HCT116 (cell line): ENCODE data around the gene EFCAB8. TPM values are rescaled to one million over a fixed set of nuclear protein-coding genes. Genes with fewer than 3 reads are reported as not detected.

Experiments
- ATAC-seq: fragments of 200-7000 bp; cut with Tn5 transposase; 2 replicates; pipeline ENCODE4 v1.9.1; 2020; ENCODE audit warnings: mild to moderate bottlenecking, moderate library complexity
- BruUV-seq: library from RNA; stranded (reverse); fragments of 400-500 nt; replicated peaks from 2 replicates; lab custom pipeline; 2021; lab: Mats Ljungman, UMichigan
- CTCF ChIA-PET: fragments of 300-600 bp; sonication (Branson Sonifier 250); formaldehyde crosslinking; loops from one replicate; lab custom pipeline; 2021; ENCODE audit warnings: antibody characterized with exemption; lab: Charles Lee
- POLR2A ChIA-PET: fragments of 300-600, 350-600 bp; sonication (Branson Sonifier 250); formaldehyde crosslinking; loops from one replicate; lab custom pipeline; 2021; ENCODE audit warnings: antibody characterized with exemption; lab: Charles Lee
- RAD21 ChIA-PET, 2 experiments: fragments of 300-600 bp; sonication (Branson Sonifier 250); formaldehyde crosslinking; loops; one replicate each; lab custom pipeline; 2023; ENCODE audit warnings: low total read pairs in 2 of 2; ENCODE audit not compliant: uncharacterized antibody in 2 of 2, unreplicated experiment in 2 of 2, low non-redundant PET in 1 of 2; lab: Charles Lee
- DNase-seq: peaks from one replicate; pipeline ENCODE4 v3.0.0-alpha.2; 2010; ENCODE audit warnings: low read depth, low spot score
- H2AFZ ChIP-seq: fragments of 200-600 bp; shearing (Covaris generic), sonication (generic); 2 replicates; pipeline ENCODE4 v1.6.1; 2017; ENCODE audit warnings: low read depth, mixed run types, mixed read lengths, antibody characterized with exemption, low read length; ENCODE audit not compliant: poor library complexity, severe bottlenecking
- H3K27ac ChIP-seq: 2 replicates; pipeline ENCODE4 v1.5.1; 2012; ENCODE audit warnings: low read depth, low read length
- H3K27me3 ChIP-seq: fragments of 200-600 bp; sonication (generic); 2 replicates; pipeline ENCODE4 v1.6.1; 2016; ENCODE audit warnings: mixed run types, low read length, mixed read lengths; ENCODE audit not compliant: insufficient read depth
- H3K36me3 ChIP-seq, 2 experiments: fragments of 200-500 bp in 1 of 2; fragments of 200-600 bp in 1 of 2; sonication (Bioruptor generic) in 1 of 2; sonication (generic) in 1 of 2; 2 replicates each; pipeline versions ENCODE4 v1.5.1 to v1.6.1; 2014 to 2016; ENCODE audit warnings: low read length in 2 of 2, inconsistent platforms in 1 of 2, mixed read lengths in 1 of 2, mixed run types in 1 of 2; ENCODE audit not compliant: insufficient read depth in 2 of 2, control insufficient read depth in 1 of 2
- H3K4me1 ChIP-seq, 2 experiments: fragments of 200-600 bp in 1 of 2; sonication (generic) in 1 of 2; 2 replicates each; pipeline versions ENCODE4 v1.5.1 to v1.6.1; 2012 to 2017; ENCODE audit warnings: low read length in 2 of 2, inconsistent platforms in 1 of 2, mild to moderate bottlenecking in 1 of 2, mixed read lengths in 1 of 2, mixed run types in 1 of 2, moderate library complexity in 1 of 2; ENCODE audit not compliant: insufficient read depth in 2 of 2, control insufficient read depth in 1 of 2
- H3K4me2 ChIP-seq: fragments of 200-600 bp; sonication (generic); 2 replicates; pipeline ENCODE4 v1.6.1; 2017; ENCODE audit warnings: mixed run types, low read length, mixed read lengths
- H3K4me3 ChIP-seq, 2 experiments: fragments of 200-600 bp in 1 of 2; sonication (generic) in 1 of 2; replicated peaks in 1 of 2; 2 replicates each; pipeline ENCODE4 v1.5.1; 2011 to 2016; ENCODE audit warnings: low read length in 2 of 2, control low read depth in 1 of 2, low read depth in 1 of 2, mild to moderate bottlenecking in 1 of 2, mixed read lengths in 1 of 2, mixed run types in 1 of 2
- H3K79me2 ChIP-seq: fragments of 200-600 bp; sonication (generic); 2 replicates; pipeline ENCODE4 v1.6.1; 2017; ENCODE audit warnings: mild to moderate bottlenecking, mixed run types, low read length, moderate library complexity, mixed read lengths; ENCODE audit not compliant: insufficient read depth
- H3K9ac ChIP-seq: fragments of 200-600 bp; sonication (generic); 2 replicates; pipeline ENCODE4 v1.6.1; 2016; ENCODE audit warnings: low read length, mixed read lengths
- H3K9me2 ChIP-seq: fragments of 200-600 bp; sonication (generic), shearing (Covaris generic); 2 replicates; pipeline ENCODE4 v1.6.1; 2017; ENCODE audit warnings: mixed run types, mild to moderate bottlenecking, moderate library complexity; ENCODE audit not compliant: insufficient read depth
- H3K9me3 ChIP-seq, 2 experiments: fragments of 200-500 bp in 1 of 2; fragments of 200-600 bp in 1 of 2; sonication (Bioruptor generic) in 1 of 2; sonication (generic) in 1 of 2; 2 replicates each; pipeline ENCODE4 v1.6.1; 2014 to 2017; ENCODE audit warnings: low read length in 2 of 2, mixed read lengths in 2 of 2, inconsistent platforms in 1 of 2, low read depth in 1 of 2, mild to moderate bottlenecking in 1 of 2, mixed run types in 1 of 2, moderate library complexity in 1 of 2; ENCODE audit not compliant: control insufficient read depth in 1 of 2, insufficient read depth in 1 of 2
- H4K20me1 ChIP-seq: fragments of 200-600 bp; sonication (generic), shearing (Covaris generic); 2 replicates; pipeline ENCODE4 v1.6.1; 2017; ENCODE audit warnings: mixed run types, mild to moderate bottlenecking, moderate library complexity; ENCODE audit not compliant: insufficient read depth
- EGR1 ChIP-seq: IDR thresholded peaks from 2 replicates; pipeline ENCODE4 v1.6.1; 2012; ENCODE audit warnings: low read depth
- EZH2phosphoT487 ChIP-seq: fragments of 200-600 bp; IDR thresholded peaks from 2 replicates; pipeline ENCODE4 v1.6.1; 2018; ENCODE audit warnings: antibody characterized with exemption, borderline replicate concordance
- POLR2AphosphoS5 ChIP-seq: IDR thresholded peaks from 2 replicates; pipeline ENCODE4 v1.6.1; 2011; ENCODE audit warnings: mild to moderate bottlenecking, low read depth, low read length, moderate library complexity
- SP1 ChIP-seq: IDR thresholded peaks from 2 replicates; pipeline ENCODE4 v1.6.1; 2012; ENCODE audit warnings: low read depth
- YY1 ChIP-seq: IDR thresholded peaks from 2 replicates; pipeline ENCODE4 v1.6.1; 2011; ENCODE audit warnings: low read length, low read depth, moderate library complexity, mild to moderate bottlenecking; ENCODE audit not compliant: insufficient replicate concordance; ENCODE audit errors: extremely low read depth
- ZFX ChIP-seq: fragments of 450-650 bp; IDR thresholded peaks from 2 replicates; pipeline ENCODE4 v1.6.1; 2017
- ZNF274 ChIP-seq: fragments of 200-500 bp; sonication (Bioruptor generic); IDR thresholded peaks from 2 replicates; pipeline ENCODE4 v1.6.1; 2014; ENCODE audit warnings: mild to moderate bottlenecking, low read depth, low read length, inconsistent platforms
- intact Hi-C: fragments of 100-400 bp; cut with micrococcal nuclease; formaldehyde crosslinking; loops from 2 replicates; pipeline ENCODE4 v1.10.0; 2022
- total RNA-seq: library from RNA; stranded (reverse); gene quantifications from one replicate; pipeline ENCODE4 v1.2.1, GENCODE V29; 2021; ENCODE audit not compliant: unreplicated experiment
- TF ChIP-seq, protein P1 (sequence below): IDR thresholded peaks from 2 replicates; pipeline ENCODE4 v1.6.1; 2011; ENCODE audit warnings: mild to moderate bottlenecking, low read length, moderate library complexity; ENCODE audit not compliant: insufficient replicate concordance; ENCODE audit errors: extremely low read depth
- TF ChIP-seq, protein P2 (sequence below): IDR thresholded peaks from 2 replicates; pipeline ENCODE4 v1.6.1; 2012

EFCAB8 gene
- total RNA-seq, 1 experiment from 2014 or later, result 0.42 TPM

DNA sequence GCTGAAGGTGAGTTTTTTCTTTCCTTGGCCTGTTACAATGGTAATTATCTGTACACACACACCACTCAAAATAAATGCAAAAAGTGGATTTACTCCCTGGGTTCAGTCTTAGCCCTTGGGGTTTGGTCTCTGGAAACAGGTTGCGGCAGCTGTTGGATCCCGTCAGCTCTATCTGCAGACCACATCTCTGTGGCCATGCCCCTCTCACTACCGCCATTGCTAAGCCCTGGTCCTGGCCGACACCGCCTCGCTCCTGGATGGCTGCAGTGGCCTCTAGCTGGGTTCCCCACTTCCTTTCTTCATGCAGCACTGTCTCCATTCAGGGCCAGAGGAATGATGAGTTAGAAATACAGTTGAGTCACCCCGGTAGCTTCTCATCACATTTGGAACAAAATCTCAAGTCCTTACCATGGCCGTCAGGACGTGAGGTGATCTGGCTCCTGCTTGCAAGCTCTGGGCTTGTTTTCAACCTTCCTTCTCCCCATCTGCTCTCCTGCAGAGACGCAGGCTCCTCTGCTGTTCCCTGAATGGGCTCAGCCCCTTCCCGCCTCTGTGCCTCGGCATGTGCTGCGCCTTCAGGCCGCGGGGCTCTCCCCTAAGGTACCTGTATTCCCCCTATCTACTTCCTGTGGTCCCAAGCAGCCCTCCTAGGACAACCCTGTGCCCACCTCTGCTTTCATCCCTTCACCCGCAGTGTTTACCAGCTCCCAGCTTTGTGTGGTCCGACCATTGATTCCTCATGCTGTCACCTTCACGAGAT is 38.0 kb downstream of the EFCAB8 start:
- intact Hi-C loops, result no loop called here

More for the DNA sequence above, 38.0 kb downstream of the EFCAB8 start:
- no peak overlapping the region for H3K4me3 ChIP-seq
- H3K79me2 ChIP-seq, result no peaks in the 10 kb centered on the region
- BruUV-seq, result no TSS peak
- H2AFZ ChIP-seq, result no peak overlapping the region
- no peaks in the 10 kb centered on the region for H3K9me2 ChIP-seq
- no peak for TF ChIP-seq SP1
- TF ChIP-seq POLR2AphosphoS5, result no peak
- TF ChIP-seq EZH2phosphoT487, result no peak
- TF ChIP-seq EGR1, result no peak
- TF ChIP-seq, protein P1, sequence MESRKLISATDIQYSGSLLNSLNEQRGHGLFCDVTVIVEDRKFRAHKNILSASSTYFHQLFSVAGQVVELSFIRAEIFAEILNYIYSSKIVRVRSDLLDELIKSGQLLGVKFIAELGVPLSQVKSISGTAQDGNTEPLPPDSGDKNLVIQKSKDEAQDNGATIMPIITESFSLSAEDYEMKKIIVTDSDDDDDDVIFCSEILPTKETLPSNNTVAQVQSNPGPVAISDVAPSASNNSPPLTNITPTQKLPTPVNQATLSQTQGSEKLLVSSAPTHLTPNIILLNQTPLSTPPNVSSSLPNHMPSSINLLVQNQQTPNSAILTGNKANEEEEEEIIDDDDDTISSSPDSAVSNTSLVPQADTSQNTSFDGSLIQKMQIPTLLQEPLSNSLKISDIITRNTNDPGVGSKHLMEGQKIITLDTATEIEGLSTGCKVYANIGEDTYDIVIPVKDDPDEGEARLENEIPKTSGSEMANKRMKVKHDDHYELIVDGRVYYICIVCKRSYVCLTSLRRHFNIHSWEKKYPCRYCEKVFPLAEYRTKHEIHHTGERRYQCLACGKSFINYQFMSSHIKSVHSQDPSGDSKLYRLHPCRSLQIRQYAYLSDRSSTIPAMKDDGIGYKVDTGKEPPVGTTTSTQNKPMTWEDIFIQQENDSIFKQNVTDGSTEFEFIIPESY, result no peak
- no peak for TF ChIP-seq YY1
- TF ChIP-seq ZFX, result no peak
- TF ChIP-seq ZNF274, result no peak
- TF ChIP-seq, protein P2, sequence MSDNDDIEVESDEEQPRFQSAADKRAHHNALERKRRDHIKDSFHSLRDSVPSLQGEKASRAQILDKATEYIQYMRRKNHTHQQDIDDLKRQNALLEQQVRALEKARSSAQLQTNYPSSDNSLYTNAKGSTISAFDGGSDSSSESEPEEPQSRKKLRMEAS, result no peak
- no peaks in the 10 kb centered on the region for H3K4me1 ChIP-seq
- no peak for DNase-seq
- H3K9ac ChIP-seq, result no peak overlapping the region
- H3K27ac ChIP-seq, result no peak overlapping the region
- RAD21 ChIA-PET, result no interaction called here
- CTCF ChIA-PET, result no interaction called here
- no peaks in the 10 kb centered on the region for H3K36me3 ChIP-seq
- no peaks in the 10 kb centered on the region for H4K20me1 ChIP-seq
- no peak for ATAC-seq
- H3K4me2 ChIP-seq, result no peak overlapping the region
- no peaks in the 10 kb centered on the region for H3K27me3 ChIP-seq
- POLR2A ChIA-PET, result no interaction called here
- H3K9me3 ChIP-seq, result no peaks in the 10 kb centered on the region
